ENCODE data around the gene KCNK13.

GRCh38 chr14:90140298-90140955 lies 78.6 kb downstream of the KCNK13 start:
- TF ChIP-seq POLR2A (IDR thresholded peaks at IDR 0.05; ENCODE audit: low read depth, low read length) (no peak), CTCF (conservative IDR thresholded peaks at IDR 0.05; ENCODE audit: low read depth, low read length) (no peak), CEBPB (IDR thresholded peaks at IDR 0.05; ENCODE audit: low read depth, low read length) (no peak), NFE2L2 (IDR thresholded peaks at IDR 0.05; ENCODE audit: low read depth, low read length) (no peak), RAD21 (IDR thresholded peaks at IDR 0.05; ENCODE audit: low read length) (no peak)
- TF ChIP-seq, protein P1, sequence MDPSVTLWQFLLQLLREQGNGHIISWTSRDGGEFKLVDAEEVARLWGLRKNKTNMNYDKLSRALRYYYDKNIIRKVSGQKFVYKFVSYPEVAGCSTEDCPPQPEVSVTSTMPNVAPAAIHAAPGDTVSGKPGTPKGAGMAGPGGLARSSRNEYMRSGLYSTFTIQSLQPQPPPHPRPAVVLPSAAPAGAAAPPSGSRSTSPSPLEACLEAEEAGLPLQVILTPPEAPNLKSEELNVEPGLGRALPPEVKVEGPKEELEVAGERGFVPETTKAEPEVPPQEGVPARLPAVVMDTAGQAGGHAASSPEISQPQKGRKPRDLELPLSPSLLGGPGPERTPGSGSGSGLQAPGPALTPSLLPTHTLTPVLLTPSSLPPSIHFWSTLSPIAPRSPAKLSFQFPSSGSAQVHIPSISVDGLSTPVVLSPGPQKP (IDR thresholded peaks at IDR 0.05; ENCODE audit: borderline replicate concordance, low read depth, low read length): no peak
